Non-pigmented ciliary epithelial cell (primary cell): ENCODE results near the gene ZBTB18.
"Not testable (repeated sequence)": the region's sequence is repeated elsewhere in the genome, so short reads cannot be mapped to it uniquely, and the experiment has no call there.

Experiments
- DNase-seq: peaks from one replicate; pipeline ENCODE4 v3.0.0-alpha.2; 2010; ENCODE audit warnings: low read depth

ZBTB18 gene

DNA sequence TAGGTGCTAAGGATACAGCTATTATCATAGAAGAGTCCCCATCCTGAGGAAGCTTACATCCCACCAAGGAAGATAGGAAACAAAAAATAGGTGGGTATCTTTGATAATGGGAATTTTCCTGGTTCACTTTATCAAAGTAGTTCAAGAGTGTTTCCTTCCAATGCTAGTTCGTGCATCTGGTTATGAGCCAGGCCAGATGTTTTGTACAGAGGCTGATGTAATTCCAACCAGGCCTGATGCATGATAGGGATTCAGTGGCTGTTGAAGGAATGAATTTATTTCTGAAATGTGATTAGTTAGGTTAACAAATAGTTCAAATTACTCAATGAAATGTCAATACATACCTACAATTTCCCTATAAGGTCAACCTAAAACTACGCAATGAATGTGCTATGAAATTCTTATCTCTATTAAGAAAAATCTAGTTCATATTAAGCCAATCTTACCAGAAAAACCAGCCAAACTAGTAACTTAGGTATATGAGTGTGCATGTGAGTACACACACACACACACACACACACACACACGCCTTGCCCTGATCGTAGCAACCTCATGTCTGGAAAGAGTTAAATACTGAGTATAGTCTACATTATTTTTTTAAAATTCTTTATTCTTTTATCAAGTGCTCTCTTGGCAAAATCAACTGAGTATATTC, 9.5 kb upstream of the ZBTB18 start:
- no peak for DNase-seq

DNA sequence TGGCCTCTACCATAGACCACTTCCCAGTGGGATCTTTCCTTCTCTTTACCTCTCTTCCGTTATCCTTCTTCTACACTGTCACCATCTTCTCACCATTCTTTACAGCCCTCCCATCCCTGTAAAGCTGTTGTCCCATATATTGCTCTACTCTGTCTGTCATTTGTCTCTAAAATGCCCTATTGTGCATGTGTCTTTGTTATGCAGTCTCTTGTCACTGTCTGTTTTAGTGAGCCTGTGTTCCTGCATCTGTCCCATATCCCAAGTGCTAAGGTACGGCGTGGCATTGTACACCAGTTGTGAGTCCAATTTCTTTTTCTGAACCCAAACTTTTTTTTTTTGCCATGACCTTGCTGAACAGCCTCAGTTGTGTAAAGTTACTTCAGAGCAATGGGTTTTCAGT, 8.8 kb upstream of the ZBTB18 start:
- DNase-seq, result no peak

DNA sequence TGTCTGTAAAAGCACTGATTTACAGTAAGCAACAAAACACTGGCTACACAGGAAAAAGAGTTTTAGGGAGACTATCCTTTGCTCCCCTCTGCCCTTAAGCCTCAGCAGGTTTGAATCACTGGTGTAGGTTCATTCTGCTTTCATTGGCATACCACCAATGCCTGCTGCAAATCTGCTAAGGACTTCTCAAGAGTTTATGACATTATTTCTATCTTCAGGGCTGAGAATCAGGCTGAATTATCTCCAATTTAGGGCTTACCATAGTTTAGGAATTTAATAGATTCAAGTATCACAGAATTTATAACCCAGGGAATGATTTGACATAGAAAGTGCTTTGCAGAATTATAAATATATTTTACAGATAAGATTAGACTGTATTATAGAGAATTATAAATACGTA, 6.7 kb upstream of the ZBTB18 start:
- DNase-seq, result no peak

DNA sequence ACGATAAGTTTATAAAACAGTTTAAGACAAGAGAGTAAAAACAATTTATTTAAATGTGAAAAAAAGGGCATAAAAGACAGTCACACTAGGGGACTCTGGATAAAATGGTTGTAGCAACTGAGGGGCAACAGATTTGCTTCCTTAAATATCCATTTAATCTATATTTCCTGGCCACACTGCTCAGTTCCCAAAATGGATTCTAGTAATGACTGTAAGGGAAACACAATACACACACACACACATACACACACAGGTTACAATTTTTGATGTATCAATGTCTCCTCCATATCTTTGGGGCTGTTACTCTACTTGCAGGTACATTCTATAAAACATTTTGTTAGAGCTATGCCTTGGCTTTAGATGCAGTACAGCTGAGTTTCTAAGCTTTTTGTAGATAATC, 4.8 kb upstream of the ZBTB18 start:
- DNase-seq, result not testable (repeated sequence)

GRCh38 chr1:244046907-244047611, 4.0 kb upstream of the ZBTB18 start:
- DNase-seq, result no peak

DNA sequence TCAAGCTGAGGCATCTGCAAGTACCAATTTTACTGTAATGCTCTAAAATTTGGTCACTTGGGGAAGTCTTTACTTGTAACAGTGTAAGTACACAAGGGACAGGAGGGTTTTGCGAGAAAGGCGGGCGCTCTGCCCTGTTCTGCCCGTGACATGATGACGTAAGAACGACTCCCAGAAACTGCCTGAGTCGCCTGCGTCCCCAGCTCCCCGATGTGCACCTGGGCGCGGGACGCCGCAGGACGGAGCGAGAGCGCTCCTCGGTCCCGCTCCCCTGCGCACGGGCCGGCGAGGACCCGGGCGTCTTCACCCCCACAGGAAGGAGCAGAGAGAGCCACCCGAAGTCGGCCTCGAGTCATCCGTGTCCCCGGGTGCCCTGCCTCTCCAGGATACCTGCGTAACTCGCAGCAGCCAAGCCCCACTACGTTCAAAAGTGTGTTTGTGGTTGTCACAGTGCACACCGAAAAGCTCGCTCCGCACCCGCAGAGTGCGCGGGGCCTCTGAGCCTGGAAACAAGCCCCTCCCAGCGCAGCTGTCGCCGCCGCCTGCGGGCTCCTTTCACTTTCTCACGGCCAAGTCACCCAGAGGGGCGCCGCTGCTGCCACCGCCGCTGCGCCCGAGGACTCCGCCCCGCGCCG, 3.3 kb upstream of the ZBTB18 start:
- DNase-seq, result no peak

DNA sequence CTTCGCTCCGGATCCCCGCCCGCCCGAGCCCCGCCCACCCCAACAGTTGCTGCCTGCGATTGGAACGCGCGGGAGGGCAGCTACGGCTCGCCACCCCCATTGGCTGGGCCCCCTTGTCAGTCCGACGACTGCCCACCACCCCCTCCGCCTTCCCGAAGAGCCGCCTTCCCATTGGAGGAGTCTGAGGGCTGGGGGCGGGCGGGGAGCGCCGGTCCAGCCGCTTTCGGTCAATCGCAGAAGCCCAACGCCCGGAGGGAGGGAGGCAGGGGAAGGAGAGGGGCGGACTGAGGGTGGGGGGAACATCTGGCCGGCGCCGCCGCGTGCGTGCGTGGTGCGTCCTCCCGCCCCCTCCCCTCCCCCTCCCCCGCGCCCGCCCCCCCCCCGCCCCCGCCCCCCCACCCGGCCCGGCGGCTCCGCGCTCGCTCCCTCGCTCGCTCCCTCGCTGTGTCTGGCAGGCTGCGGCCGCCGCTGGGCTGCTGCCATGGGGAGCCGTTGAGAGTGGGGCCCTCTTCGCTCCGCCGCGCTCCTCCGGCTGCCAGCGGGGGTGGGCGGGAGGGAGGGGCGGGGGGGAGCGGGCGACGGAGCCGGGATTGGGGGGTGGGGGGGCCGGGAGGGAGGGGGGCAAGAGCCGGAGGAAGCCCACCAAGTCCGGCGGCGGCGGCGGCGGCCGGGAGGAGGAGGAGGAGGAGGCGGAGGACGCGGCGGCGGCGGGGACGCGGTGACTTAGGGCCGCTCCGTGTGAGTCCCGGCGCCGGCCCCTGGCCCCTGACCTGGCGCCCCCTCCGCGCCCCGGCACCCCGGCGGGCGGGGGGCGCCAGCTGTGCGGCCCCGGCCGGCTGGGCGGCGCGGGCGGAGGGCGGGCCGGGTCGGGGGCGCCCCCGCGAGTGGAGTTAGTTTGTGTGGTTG, 2.6 kb upstream of the ZBTB18 start:
- DNase-seq, result peak; percentile 95

DNA sequence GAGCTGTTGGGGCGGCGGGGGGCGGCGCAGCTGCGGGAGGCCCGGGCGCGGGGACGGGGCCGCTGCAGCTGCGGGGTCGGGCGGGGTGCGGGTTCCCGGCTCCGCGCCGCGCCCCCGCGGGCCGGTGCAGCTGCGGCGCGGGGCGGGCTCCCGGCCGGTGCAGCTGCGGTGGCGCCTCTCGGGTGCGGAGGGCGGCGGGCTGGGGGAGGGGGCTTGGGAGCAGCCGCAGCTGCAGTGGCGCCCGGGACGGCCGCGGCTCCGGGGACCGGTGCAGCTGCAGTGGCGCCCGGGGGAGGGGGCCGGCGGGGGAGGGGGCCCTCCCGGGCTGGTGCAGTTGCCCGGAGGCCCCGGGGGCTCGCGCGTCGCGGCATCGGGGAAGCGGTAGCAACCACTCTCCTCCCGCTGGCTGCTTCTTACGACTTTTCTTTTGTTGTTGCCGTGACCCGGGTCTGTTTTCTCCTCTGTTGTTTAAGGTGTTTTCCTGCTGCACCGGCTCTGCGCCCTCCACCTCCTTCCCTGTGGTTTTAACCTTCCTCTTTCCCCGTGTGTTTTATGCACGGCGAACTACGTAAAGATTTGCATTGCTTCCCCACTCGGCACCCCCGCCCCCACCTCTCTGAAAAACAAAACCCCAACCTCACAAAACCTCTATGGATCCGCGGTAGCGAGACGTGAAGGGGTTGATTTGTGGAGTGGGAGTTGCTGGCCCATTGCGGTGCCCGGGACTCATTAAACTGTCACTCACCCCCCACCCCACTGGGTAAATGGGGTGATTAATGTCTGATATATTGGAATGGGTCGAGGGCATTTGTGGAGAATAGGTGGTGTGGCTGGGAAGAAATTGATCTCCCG, 1.7 kb upstream of the ZBTB18 start:
- DNase-seq, result no peak

DNA sequence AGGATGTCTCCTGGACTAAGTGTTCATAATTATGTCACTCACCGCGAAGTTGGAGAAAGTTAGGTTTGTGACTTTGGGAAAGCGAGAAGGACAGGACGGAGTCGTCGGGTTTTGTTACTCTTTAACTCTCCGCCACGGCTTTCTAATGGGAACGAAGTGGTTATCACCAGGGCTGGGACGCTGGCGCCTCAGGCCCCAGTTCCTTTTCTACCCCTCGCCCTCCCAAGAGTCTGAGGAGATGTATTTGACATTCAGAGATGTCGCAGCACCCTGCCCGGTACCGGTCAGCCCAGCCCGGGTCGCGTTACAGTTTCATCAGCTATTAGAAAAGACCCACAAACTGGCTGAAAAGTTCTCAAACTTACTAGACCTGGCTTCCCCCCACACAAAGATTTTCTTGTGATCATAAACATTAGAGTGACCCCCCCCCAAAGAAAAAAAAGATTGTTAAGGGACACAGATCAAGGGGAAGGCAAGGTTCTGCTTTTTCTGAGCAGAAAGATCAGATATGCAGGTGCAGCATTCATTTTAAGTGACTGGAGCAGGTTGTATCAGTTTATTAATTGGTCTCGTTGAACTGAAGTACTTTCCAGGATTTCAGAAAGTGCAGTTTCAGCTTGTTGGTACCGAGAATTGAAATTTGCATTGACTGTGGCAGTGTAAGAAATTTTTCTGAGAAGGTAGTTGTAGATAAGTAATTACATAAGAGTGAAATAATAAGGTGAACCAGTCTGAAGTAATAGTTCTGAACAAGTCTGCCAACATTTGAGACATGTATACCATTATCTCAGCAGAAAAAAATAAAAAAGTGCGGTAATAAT, 859 bp upstream of the ZBTB18 start:
- DNase-seq, result no peak

DNA sequence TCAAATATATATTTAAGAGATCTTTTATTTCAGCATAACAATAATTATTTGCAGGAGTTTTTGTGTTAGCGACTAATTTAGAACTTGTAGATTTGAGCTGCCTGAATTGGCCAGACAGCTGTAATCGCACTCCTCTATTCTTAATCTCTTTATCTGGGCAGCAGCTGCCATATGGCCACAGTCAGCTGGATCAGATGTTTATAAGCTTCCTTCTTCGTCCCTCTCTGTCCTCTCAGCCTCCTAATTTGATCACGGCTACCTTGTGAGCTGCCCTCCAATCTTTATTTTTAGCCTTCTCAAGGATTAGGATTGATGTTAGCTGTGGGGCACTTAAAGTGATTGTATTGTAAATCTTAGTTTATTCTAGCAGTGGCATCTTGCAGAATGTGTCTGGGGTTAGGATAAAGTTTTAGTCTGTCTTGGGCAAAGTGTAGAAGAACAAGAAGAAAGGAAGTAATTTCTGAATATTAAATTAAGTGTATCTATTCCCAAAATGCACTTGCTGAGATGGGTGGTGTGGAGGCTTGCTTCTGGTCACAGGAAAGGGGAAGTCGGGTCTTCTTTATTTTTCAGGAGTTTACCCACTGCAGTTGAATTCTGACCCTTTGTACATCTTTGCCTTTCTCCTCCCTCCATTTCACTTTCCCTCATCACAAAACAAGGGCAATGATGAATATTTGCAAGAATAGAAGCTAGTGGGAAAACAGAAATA, 1.1 kb downstream of the ZBTB18 start:
- no peak for DNase-seq

GRCh38 chr1:244052728-244053312, 1.7 kb downstream of the ZBTB18 start:
- DNase-seq, result no peak

GRCh38 chr1:244053831-244054230, 2.7 kb downstream of the ZBTB18 start:
- DNase-seq, result no peak

GRCh38 chr1:244054247-244054923, 3.3 kb downstream of the ZBTB18 start:
- no peak for DNase-seq

DNA sequence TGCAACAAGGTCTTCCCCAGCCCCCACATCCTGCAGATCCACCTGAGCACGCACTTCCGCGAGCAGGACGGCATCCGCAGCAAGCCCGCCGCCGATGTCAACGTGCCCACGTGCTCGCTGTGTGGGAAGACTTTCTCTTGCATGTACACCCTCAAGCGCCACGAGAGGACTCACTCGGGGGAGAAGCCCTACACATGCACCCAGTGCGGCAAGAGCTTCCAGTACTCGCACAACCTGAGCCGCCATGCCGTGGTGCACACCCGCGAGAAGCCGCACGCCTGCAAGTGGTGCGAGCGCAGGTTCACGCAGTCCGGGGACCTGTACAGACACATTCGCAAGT, 3.8 kb downstream of the ZBTB18 start:
- DNase-seq, result no peak

- DNase-seq, result no peak
Observed at GRCh38 chr1:244056577-244056976, 5.5 kb downstream of the ZBTB18 start.

DNA sequence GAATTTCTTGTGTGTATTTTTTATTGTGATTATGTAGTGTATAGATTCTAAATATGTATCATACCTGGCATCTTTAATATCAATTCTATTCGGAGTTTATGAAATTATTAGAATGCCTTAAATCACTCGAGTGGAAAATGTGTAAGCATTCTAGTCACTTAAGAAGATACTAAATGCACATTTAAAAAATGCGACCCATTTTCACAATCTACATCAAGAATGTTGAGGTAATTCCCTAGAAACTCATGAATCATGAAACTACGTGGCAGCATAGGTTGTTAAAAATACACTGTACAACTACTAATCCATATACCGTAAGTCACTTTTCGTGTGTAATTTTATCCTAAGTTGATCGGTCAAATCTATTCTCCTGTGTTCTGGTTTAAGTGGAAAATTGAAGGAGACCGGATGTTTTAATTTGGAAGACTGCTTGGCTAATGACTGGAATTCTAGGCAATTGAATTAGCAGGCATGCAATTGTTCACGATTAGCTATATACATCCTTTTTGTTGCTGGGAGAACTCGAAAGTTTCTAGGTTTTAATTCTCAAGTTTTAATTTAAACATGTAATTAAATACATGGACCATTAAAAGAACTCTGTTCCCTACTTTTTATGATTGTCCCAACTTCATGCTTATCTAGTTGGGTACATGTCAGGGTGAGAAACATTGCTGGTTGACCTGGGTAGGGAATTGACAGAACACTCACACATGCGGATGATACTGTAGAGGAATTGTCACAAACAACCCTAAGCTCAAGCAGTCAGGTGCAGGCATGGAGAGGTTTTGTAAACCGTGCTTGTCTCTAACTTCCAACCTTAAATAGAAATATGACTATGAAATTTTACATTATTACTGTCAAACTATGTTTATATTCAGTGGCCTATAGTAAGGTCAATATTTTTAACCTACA, 6.6 kb downstream of the ZBTB18 start:
- no peak for DNase-seq

GRCh38 chr1:244060117-244060516, 9.0 kb downstream of the ZBTB18 start:
- DNase-seq, result no peak

DNA sequence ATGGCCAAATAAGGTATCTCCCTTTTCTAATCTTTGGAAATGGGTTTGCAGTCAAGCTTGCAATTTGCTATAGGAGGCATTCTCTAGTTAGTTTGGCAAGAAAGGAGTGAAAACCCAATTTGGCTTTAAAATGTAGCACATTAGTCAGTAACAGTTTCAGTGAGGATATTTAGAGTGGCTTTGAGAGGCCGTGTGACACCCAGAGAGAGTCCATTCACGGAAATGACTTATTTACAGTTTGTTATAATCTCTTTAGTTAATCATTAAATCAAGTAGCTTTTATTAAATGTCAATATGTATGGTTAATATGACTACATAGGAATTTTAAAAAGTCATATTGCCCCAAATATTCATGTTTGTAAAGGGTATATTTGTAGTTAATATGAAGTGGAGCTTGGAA, 9.6 kb downstream of the ZBTB18 start:
- no peak for DNase-seq
